DMS53 treated with DMSO at 0.1 percent for 48 hours (cell line): Measurements from ENCODE around the gene RPS24.
A peak's percentile ranks its signal among the peaks of the same experiment; 100 is the strongest.
"Not testable (repeated sequence)": the region's sequence is repeated elsewhere in the genome, so short reads cannot be mapped to it uniquely, and the experiment has no call there.

ENCODE experiments used
- DNase-seq: peaks from one replicate; lab custom pipeline; 2025; ENCODE audit not compliant: unreplicated experiment; lab: John Stamatoyannopoulos, UW

Gene RPS24

GRCh38 chr10:78047314-78047891 is 13.7 kb downstream of the RPS24 start:
- peak; percentile 85 for DNase-seq

GRCh38 chr10:78049851-78050250 is 16.2 kb downstream of the RPS24 start:
- DNase-seq: no peak

- DNase-seq: no peak
Measured at GRCh38 chr10:78053211-78053868, 19.7 kb downstream of the RPS24 start.

- DNase-seq: no peak
Measured at GRCh38 chr10:78058562-78058961, 24.9 kb downstream of the RPS24 start.

- no peak for DNase-seq
Measured at GRCh38 chr10:78059906-78060702, 26.4 kb downstream of the RPS24 start.

- DNase-seq: no peak
Measured at GRCh38 chr10:78062296-78062695, 28.6 kb downstream of the RPS24 start.

- no peak for DNase-seq
Measured at GRCh38 chr10:78063236-78063635, 29.6 kb downstream of the RPS24 start.

GRCh38 chr10:78064919-78065318 is 31.3 kb downstream of the RPS24 start:
- DNase-seq: not testable (repeated sequence)

GRCh38 chr10:78065611-78066010 is 31.9 kb downstream of the RPS24 start:
- DNase-seq: no peak

- DNase-seq: no peak
Measured at GRCh38 chr10:78066012-78066411, 32.3 kb downstream of the RPS24 start.

GRCh38 chr10:78066728-78067430 is 33.2 kb downstream of the RPS24 start:
- DNase-seq: no peak

GRCh38 chr10:78069151-78069550 is 35.5 kb downstream of the RPS24 start:
- DNase-seq: no peak

GRCh38 chr10:78070064-78070463 is 36.4 kb downstream of the RPS24 start:
- DNase-seq: not testable (repeated sequence)

GRCh38 chr10:78070726-78071125 is 37.1 kb downstream of the RPS24 start:
- DNase-seq: no peak

GRCh38 chr10:78071140-78071856 is 37.6 kb downstream of the RPS24 start:
- no peak for DNase-seq

GRCh38 chr10:78071857-78072179 is 38.2 kb downstream of the RPS24 start:
- DNase-seq: no peak

- no peak for DNase-seq
Measured at GRCh38 chr10:78072504-78072903, 38.8 kb downstream of the RPS24 start.

GRCh38 chr10:78075806-78076205 is 42.1 kb downstream of the RPS24 start:
- DNase-seq: not testable (repeated sequence)

- DNase-seq: no peak
Measured at GRCh38 chr10:78078539-78079330, 45.1 kb downstream of the RPS24 start.

GRCh38 chr10:78079411-78079810 is 45.7 kb downstream of the RPS24 start:
- no peak for DNase-seq
